Hepatocyte (in vitro differentiated cells): ENCODE measurements around the gene C8G.

Experiments used
- EZH2 ChIP-seq: fragments of 200-600 bp; sonication (generic); IDR thresholded peaks from 2 replicates; pipeline ENCODE4 v1.6.1; 2016; ENCODE audit warnings: antibody characterized with exemption, mild to moderate bottlenecking, borderline replicate concordance
- TF ChIP-seq, protein P1 (sequence below): fragments of 200-600 bp; sonication (generic); IDR thresholded peaks from 2 replicates; pipeline ENCODE4 v1.5.1; 2016; ENCODE audit warnings: antibody characterized with exemption, mild to moderate bottlenecking; ENCODE audit not compliant: poor library complexity

DNA sequence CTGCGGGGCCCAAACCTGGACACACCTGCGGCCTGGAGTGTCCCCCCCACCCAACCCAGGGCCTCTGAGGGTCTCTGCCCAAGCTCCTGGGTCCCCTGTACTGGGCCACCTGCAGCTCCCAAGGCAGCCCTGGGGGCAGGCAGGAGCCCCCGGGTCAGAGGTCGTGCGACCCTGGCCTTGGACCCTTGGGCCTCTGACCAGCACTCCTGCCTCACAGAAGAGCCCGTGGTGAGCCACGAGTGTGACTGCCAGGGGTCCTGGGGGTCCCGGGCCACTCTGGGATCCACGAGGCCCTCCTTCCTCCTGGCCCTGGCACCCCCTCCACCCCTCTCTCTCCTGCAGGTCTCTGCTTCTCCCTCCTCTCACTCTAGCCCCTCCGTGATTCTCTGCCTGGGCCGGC is 27.3 kb downstream of the C8G start:
- TF ChIP-seq, protein P1, sequence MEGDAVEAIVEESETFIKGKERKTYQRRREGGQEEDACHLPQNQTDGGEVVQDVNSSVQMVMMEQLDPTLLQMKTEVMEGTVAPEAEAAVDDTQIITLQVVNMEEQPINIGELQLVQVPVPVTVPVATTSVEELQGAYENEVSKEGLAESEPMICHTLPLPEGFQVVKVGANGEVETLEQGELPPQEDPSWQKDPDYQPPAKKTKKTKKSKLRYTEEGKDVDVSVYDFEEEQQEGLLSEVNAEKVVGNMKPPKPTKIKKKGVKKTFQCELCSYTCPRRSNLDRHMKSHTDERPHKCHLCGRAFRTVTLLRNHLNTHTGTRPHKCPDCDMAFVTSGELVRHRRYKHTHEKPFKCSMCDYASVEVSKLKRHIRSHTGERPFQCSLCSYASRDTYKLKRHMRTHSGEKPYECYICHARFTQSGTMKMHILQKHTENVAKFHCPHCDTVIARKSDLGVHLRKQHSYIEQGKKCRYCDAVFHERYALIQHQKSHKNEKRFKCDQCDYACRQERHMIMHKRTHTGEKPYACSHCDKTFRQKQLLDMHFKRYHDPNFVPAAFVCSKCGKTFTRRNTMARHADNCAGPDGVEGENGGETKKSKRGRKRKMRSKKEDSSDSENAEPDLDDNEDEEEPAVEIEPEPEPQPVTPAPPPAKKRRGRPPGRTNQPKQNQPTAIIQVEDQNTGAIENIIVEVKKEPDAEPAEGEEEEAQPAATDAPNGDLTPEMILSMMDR, result no peak
- no peak for TF ChIP-seq EZH2
